Measurements from ENCODE around the gene MYOT.

- TF ChIP-seq, protein P1, sequence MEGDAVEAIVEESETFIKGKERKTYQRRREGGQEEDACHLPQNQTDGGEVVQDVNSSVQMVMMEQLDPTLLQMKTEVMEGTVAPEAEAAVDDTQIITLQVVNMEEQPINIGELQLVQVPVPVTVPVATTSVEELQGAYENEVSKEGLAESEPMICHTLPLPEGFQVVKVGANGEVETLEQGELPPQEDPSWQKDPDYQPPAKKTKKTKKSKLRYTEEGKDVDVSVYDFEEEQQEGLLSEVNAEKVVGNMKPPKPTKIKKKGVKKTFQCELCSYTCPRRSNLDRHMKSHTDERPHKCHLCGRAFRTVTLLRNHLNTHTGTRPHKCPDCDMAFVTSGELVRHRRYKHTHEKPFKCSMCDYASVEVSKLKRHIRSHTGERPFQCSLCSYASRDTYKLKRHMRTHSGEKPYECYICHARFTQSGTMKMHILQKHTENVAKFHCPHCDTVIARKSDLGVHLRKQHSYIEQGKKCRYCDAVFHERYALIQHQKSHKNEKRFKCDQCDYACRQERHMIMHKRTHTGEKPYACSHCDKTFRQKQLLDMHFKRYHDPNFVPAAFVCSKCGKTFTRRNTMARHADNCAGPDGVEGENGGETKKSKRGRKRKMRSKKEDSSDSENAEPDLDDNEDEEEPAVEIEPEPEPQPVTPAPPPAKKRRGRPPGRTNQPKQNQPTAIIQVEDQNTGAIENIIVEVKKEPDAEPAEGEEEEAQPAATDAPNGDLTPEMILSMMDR (IDR thresholded peaks at IDR 0.05) = no peak
- no peak for TF ChIP-seq ZFX (IDR thresholded peaks at IDR 0.05; ENCODE audit: borderline replicate concordance)
These were observed 4.8 kb downstream of the MYOT start for GRCh38 chr5:137872466-137872865.
